ENCODE results near the gene C5orf15.

Gene C5orf15

DNA sequence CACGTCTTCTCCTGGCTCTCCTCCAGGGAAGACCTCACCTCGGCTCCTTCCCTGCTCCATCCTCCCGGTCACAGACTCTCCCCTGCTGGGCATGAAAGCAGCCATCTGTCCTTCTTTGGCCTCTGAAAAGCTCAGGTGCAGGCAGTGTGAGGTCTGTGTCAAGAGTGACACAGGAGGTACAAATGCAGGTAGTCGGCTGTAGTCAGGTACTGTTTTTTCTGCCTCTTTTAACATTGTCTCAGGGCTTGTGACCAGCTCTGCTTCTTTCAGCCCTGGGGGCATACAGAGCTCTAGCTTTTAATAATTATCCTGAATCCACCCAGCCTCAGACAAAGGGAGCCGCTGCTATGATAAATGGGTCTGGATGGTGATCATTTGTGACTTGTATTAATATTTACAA lies 46.4 kb downstream of the C5orf15 start:
- DNase-seq (ENCODE audit: low spot score) = no peak

DNA sequence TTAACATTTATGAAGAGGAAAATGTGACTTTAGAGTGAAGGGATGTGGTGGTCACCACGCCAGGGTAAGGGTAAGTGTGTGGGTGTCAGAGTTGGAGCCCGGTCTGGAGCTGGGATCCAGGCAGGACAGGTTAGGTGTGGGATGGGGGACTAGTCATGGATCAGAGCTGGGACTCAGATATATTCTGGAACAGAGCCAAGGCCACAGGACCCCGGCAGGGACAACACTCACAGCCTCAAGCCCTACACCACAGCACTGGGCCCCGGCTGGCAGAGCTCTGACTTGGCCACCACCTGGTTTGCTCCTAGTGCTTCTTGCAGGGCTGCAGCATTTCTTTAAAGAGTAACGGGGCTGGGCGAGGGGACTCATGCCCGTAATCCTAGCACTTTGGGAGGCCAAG lies 47.4 kb downstream of the C5orf15 start:
- no peak for DNase-seq (ENCODE audit: low spot score)

DNA sequence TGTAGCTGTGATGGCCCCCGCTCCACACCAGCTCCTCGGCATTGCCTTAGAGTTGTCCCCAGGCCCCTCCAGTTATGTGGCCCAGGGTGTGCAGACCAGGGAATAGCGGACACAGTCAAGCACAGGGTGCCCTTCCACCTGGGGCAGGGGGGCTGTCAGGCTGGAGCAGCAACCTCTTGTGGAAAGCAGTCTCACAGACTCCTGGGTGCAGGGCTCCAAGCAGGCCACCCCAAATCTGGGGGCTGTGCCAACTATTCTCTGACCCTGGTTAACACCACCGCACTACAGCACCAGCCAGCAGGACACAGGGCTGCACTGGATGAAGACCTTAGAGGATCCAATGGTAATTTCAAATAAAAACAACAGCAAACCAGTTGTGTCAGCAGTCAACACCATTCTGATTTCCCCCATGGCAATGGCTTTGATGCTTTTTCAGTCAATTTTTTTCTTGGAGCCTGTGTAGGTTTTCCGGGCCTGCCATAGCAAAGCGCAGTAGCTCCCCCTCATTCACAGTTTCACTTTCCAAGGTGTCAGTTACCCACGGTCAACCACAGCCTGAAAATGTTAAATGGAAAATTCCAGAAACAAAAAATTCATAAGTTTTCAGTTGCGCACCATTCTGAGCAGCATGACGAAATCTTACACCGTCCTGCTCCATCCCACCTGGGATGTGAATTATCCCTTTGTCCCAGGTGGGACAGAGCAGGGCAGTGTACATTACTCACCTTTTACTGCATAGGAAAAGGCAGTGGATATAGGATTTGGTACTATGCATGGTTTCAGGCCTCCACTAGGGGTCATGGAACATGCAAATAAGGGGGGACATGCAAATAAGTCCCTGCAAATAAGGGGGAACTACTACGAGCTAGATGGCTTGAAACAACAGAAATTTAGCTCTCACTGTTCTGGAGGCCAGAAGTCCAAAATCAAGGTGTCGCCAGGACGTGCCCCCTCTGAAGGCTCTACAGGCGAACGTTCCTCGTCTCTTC lies 49.0 kb downstream of the C5orf15 start:
- no peak for DNase-seq (ENCODE audit: low spot score)

DNA sequence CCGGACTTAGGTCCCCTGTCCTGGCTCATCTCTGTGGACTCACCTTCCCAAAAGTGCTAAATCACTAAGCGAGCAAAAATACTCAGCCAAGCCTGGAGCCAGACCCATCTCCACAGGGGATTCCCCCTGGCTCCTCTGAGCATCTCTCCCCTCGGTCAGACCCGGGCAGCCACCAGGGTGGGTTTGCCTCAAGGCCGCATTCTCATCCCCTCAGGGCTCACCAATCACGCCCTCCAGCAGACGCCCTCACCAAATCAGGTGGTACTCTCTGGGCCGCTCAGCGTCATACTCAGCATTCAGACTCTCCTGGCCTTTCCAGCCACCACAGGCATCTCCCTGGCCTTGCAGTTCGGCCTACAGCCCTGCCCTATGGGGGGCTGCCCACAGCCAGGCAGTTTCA lies 49.7 kb downstream of the C5orf15 start:
- no peak for DNase-seq (ENCODE audit: low spot score)

DNA sequence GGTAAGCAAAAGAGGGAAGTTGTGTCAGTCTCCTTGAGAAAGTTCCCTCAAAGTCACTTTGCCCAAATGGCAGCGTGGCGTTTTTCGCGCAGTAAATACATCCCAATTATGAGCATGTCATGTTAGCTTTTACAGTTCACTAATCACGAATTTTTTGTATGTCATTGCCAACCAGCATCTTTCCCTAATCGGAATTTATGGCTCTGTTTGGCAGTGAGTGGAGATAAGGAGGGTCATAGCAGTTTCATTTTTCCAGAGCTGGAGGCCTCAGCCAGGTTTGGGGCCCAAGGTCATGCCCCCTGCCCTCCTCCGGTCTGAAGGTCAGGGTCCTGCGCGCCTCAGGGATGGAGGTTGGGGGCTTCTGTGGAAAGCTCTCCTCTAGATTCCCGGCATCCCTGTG lies 50.1 kb downstream of the C5orf15 start:
- no peak for DNase-seq (ENCODE audit: low spot score)

DNA sequence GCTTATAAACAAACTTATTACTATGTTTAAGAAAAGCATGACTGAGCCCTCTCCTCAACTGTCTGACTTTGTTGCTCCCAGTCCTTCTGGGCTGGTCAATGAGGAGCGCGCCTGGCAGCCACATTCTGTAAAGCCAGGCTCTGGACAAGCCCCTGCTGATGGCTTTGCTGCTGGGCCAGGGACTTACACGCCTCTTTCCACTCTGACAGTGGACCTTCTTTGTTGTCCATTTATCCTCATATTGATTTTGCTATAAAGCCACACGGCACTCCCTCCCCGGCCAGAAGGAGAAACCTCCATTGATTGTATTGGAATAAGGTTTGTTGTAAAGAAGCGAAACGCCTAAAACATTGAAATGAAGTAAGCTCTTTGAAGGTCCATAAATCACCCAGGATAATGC lies 50.6 kb downstream of the C5orf15 start:
- no peak for DNase-seq (ENCODE audit: low spot score)

DNA sequence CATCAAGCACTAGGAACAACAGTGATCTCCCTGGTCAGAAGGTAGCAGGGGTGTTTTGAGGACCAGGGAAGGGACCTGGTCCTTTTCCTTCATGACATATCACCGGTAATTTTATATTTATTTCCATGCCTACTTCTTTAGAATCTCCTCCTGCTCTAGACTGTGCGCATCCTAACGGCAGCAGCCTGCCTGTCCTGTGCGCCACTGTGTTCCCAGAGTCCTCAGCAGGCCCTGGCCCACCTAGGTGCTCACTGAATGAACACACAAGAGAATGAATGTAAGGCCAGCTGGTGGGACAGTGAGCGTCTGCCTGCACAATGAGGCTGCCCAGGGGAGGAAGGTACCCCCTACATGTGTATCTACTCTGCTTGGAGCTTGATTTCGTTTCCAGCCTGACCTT lies 51.5 kb downstream of the C5orf15 start:
- no peak for DNase-seq (ENCODE audit: low spot score)

DNA sequence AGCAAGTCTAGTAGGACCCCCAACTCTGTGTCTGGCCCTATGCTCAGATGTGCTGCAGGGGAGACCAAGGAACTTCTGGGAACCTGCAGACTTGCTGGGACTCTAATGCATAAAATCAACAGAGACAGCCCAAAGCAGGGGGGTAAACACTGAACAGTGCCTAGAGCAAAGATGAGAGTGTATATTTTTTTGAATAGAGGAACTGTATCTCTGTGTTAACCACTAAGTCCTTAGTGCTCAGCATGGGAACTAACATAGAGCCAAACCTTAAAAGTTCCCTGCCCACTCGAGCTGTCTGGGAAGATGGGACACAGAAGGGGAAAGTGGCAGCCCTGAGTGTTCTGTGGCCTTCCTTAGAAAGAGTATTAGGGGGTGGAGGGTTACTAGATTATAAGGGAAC lies 51.9 kb downstream of the C5orf15 start:
- DNase-seq (ENCODE audit: low spot score) = no peak

DNA sequence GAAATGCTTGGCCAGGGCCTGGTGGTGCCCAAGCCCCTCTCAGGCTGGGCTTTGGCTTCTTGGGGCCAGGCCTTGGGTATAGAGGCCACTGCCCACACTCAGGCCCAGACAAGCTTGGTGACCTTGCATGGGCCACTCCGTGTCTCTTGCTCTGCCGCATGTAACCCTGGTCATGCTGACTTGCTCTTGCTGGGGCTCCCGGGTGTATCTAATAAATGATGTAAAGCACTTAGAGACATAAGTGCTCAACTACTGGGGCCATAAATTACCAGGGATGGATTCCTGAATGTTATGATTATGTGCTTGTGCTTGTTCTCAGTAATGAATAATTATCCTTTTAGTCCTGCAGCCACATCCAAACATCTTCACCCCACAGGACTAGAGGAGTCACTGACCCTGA lies 54.0 kb downstream of the C5orf15 start:
- no peak for DNase-seq (ENCODE audit: low spot score)

DNA sequence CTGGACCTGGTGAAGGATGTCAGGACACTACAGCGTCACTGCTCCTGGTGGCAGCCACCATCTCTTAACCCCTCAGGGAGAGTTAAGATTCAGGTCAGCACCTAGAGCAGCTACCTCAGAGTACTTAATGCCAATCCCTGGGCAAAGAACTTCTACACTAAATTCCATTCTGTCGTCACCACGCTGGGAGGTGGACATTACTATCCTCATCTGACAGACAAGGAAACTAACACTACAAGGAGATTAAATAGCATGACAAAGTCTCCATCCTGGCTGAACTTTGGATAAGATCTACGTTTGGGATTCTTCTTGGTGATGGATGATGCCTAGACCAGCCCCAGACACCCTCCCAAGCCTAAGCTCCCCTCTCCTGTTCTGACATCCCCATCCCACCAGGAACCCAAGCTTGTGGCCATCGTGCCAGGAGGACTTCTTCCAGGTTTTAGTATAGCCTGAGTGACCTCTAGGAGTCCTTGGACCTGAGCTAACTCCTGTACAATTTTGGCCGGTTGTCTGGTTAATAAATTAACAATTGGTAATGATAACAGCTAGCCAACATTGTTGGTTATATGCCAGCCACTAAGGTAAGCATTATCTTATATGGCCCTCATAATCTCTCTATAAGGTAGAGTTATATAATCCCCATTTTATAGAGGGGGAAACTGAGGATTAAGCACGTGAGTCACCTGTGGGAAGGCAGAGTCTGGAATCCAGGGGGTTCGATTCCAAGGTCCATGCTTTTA lies 54.8 kb downstream of the C5orf15 start:
- DNase-seq (ENCODE audit: low spot score) = no peak

DNA sequence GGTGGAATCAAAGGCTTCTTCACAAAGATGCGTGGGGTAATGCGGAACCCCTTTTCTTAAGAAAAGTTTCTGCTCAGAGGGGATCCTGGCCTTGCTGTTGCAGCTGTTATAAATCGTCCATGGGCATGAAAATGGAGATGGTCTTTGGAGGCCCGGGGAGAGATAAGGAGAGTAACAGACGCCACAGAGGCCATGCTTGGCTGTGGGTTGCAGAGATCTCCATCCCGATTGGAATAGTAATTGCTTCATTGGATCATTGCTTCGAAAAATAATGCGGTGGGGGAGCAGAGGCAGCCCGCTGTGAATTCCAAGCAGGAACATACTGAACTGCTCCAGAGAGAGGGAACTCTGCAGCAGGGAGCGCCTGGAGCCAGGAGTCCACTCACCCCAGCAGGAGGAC lies 55.5 kb downstream of the C5orf15 start:
- no peak for DNase-seq (ENCODE audit: low spot score)

DNA sequence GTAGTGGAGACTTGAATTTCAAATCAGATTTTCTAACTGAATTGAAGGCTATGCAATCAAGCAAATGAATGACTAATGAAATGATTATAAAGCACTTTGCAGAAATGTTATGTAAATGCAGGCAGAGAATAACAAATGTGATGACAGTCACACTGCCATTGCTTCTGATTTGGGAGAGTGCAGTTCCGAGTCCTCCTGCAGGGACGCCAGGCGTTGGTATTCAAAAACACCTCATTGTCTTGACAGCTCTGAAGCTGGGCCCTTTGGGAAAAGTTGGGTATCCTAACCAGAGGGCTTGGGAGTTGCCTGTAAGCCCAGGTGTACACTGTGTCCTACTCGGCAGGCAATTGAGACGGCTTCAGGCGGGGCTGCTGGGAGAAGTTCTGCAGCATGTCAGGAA lies 57.9 kb downstream of the C5orf15 start:
- DNase-seq (ENCODE audit: low spot score) = no peak

DNA sequence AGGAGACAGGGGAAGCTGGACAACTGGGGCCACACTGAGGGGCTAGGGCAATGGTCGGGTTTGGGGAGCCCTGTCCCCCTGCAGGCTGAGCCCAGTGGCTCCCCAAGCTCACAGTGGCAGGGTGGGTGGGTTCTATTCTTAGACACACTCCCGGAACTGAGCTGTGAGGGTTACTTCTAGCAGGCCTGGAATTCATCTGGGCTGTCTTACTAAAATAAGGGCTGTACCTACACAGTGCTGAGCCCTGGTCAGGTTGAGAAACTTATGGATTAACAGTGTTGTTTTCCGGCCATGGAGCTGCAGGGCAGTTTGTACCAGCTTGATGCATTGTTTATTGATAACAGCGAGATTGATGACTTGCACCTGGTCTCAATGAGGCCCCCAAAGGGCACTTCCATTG lies 58.8 kb downstream of the C5orf15 start:
- no peak for DNase-seq (ENCODE audit: low spot score)

DNA sequence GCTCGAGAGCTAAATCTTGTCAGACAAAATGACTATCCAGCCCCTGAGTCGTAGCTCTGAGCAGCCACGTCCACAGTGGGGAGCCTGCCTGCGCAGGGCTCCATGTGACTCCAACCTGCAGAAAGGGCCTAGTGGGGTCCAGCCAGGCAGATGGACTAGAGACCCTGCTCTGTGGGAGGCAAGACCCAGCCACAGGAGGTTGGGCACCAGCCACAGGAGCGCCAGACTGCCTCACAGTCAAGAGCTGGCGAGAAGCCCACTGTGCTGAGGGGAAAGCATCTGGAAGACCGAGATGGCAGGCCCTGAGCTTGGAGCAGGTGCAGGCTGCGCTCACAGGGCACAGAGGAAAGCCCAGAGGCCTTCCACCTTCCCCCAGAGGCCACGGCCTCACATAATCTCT lies 61.4 kb downstream of the C5orf15 start:
- DNase-seq (ENCODE audit: low spot score) = no peak

DNA sequence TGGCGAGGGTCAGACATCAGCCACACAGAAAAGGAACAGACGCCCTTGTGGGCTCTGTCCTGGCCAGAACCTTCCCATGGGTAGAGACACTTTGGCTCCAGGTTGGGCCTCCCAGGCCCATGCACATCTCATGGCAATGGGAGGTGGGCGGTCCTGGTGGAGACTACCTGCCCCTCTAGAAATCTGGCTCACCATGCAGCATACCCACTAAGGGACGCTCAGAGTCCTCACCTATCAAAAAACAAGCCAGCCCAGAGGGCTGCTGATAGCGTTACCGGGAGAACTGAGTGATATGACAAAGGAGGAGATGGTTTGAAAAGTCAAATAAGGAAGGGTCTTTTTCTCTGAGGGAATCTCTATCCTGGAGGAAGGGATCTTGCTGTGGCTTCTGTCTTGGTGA lies 62.1 kb downstream of the C5orf15 start:
- DNase-seq (ENCODE audit: low spot score) = no peak
